ENCODE data around the gene TST.

TST gene

GRCh38 chr22:37008365-37008764, 10.9 kb downstream of the TST start:
- H3F3A ChIP-seq (ENCODE audit: insufficient read depth, low read length), result no peaks in the 10 kb centered on the region
- H3K9me3 ChIP-seq (replicated peaks; ENCODE audit: insufficient read depth, low read length), result no peaks in the 10 kb centered on the region
- no peak overlapping the region for H3K27ac ChIP-seq (ENCODE audit: low read length)
- no peak overlapping the region for H3K4me2 ChIP-seq (ENCODE audit: low read depth, low read length)
- no peak overlapping the region for H3K9ac ChIP-seq (ENCODE audit: low read length)
- H3K79me2 ChIP-seq (ENCODE audit: low read length), result no peaks in the 10 kb centered on the region
- TF ChIP-seq CTCF (IDR thresholded peaks at IDR 0.05; ENCODE audit: low read length) (no peak), EZH2phosphoT487 (IDR thresholded peaks at IDR 0.05; ENCODE audit: low read length) (no peak), EZH2 (optimal IDR thresholded peaks at IDR 0.05; ENCODE audit: low read depth, low read length) (no peak)
- no peak overlapping the region for H2AFZ ChIP-seq (ENCODE audit: low read length)
- H4K20me1 ChIP-seq (ENCODE audit: insufficient read depth, low read length), result no peaks in the 10 kb centered on the region
- no peak for DNase-seq
- no peak overlapping the region for H3K4me3 ChIP-seq (ENCODE audit: low read length)
- no peaks in the 10 kb centered on the region for H3K9me2 ChIP-seq (replicated peaks; ENCODE audit: insufficient read depth, low read length)
- no peaks in the 10 kb centered on the region for H3K36me3 ChIP-seq (replicated peaks; ENCODE audit: insufficient read depth, low read length)
- H3K4me1 ChIP-seq (ENCODE audit: low read length), result no peaks in the 10 kb centered on the region
- peaks cover 30% of the 10 kb centered on the region for H3K27me3 ChIP-seq (replicated peaks; ENCODE audit: insufficient read depth, low read length)

GRCh38 chr22:37007651-37008050, 11.6 kb downstream of the TST start:
- H3K27me3 ChIP-seq (replicated peaks; ENCODE audit: insufficient read depth, low read length), result peaks cover 37% of the 10 kb centered on the region
- H3K79me2 ChIP-seq (ENCODE audit: low read length), result no peaks in the 10 kb centered on the region
- no peak for TF ChIP-seq CTCF (IDR thresholded peaks at IDR 0.05; ENCODE audit: low read length)
- no peak for TF ChIP-seq EZH2 (optimal IDR thresholded peaks at IDR 0.05; ENCODE audit: low read depth, low read length)
- no peak for TF ChIP-seq EZH2phosphoT487 (IDR thresholded peaks at IDR 0.05; ENCODE audit: low read length)
- no peak overlapping the region for H3K4me2 ChIP-seq (ENCODE audit: low read depth, low read length)
- H3K36me3 ChIP-seq (replicated peaks; ENCODE audit: insufficient read depth, low read length), result no peaks in the 10 kb centered on the region
- no peaks in the 10 kb centered on the region for H3K9me3 ChIP-seq (replicated peaks; ENCODE audit: insufficient read depth, low read length)
- H3F3A ChIP-seq (ENCODE audit: insufficient read depth, low read length), result no peaks in the 10 kb centered on the region
- H3K9me2 ChIP-seq (replicated peaks; ENCODE audit: insufficient read depth, low read length), result no peaks in the 10 kb centered on the region
- no peak for DNase-seq
- no peak overlapping the region for H3K9ac ChIP-seq (ENCODE audit: low read length)
- no peak overlapping the region for H3K27ac ChIP-seq (ENCODE audit: low read length)
- H3K4me3 ChIP-seq (ENCODE audit: low read length), result no peak overlapping the region
- H3K4me1 ChIP-seq (ENCODE audit: low read length), result no peaks in the 10 kb centered on the region
- no peaks in the 10 kb centered on the region for H4K20me1 ChIP-seq (ENCODE audit: insufficient read depth, low read length)
- no peak overlapping the region for H2AFZ ChIP-seq (ENCODE audit: low read length)

GRCh38 chr22:37002633-37003032, 16.6 kb downstream of the TST start:
- Histone ChIP-seq H3F3A (ENCODE audit: insufficient read depth, low read length) (no peaks in the 10 kb centered on the region), H3K4me2 (ENCODE audit: low read depth, low read length) (no peak overlapping the region), H3K79me2 (ENCODE audit: low read length) (no peaks in the 10 kb centered on the region), H3K4me1 (ENCODE audit: low read length) (no peaks in the 10 kb centered on the region), H4K20me1 (ENCODE audit: insufficient read depth, low read length) (no peaks in the 10 kb centered on the region), H2AFZ (ENCODE audit: low read length) (no peak overlapping the region), H3K9ac (ENCODE audit: low read length) (no peak overlapping the region), H3K4me3 (ENCODE audit: low read length) (no peak overlapping the region), H3K9me2 (replicated peaks; ENCODE audit: insufficient read depth, low read length) (no peaks in the 10 kb centered on the region), H3K27me3 (replicated peaks; ENCODE audit: insufficient read depth, low read length) (peaks cover 71% of the 10 kb centered on the region), H3K36me3 (replicated peaks; ENCODE audit: insufficient read depth, low read length) (no peaks in the 10 kb centered on the region), H3K9me3 (replicated peaks; ENCODE audit: insufficient read depth, low read length) (no peaks in the 10 kb centered on the region), H3K27ac (ENCODE audit: low read length) (no peak overlapping the region)
- DNase-seq, result no peak
- no peak for TF ChIP-seq EZH2phosphoT487 (IDR thresholded peaks at IDR 0.05; ENCODE audit: low read length)
- no peak for TF ChIP-seq CTCF (IDR thresholded peaks at IDR 0.05; ENCODE audit: low read length)
- no peak for TF ChIP-seq EZH2 (optimal IDR thresholded peaks at IDR 0.05; ENCODE audit: low read depth, low read length)
